ENCODE results near the gene ELMO1.

DNA sequence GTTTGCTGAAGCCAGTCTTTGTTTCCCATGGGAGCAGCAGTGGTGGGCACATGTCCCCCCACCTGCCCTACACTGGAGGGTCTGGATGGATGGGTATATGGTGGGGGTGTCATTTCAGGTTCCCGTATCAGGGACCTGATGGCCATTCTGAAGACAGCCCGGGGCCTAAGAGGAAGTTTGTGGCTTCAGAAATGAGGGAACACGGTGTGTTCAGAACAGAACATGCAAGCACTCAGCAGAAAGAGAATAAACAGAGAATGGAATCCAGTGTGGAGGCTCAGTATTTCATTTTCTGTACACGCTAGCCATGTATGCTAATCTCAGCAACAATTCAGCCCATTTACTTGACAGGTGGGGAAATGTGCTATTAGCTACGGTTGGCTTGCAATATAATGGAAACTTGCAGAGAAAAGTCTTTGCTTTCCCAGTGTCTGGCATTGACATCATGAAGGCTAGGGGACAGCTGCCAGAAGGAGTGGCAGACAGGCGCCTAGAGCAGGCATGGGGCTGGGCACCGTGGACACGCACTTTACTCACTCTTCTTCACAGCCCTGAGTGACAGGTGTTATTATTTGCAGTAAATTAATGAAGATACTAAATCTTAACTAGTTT lies 98.6 kb downstream of the ELMO1 start:
- TF ChIP-seq SOX13 (IDR thresholded peaks at IDR 0.05) (no peak), SOX13 (CRISPR knock-in tag; conservative IDR thresholded peaks at IDR 0.05 in 1 of 2, IDR thresholded peaks at IDR 0.05 in 1 of 2) (no peak), RFX5 (IDR thresholded peaks at IDR 0.05; ENCODE audit: low read depth, low read length) (no peak)

Measured in HepG2 (cell line).